HUES6 (cell line): ENCODE measurements around the gene WDR37.

Experiments
- H3K27ac ChIP-seq: 2 replicates; pipeline ENCODE4 v1.7.0; 2013; ENCODE audit warnings: low read depth, mild to moderate bottlenecking, low read length, inconsistent platforms
- H3K27me3 ChIP-seq: 2 replicates; pipeline ENCODE4 v1.6.1; 2013; ENCODE audit warnings: low read length; ENCODE audit not compliant: control insufficient read depth, insufficient read depth
- H3K36me3 ChIP-seq: 2 replicates; pipeline ENCODE4 v1.6.1; 2013; ENCODE audit warnings: low read length; ENCODE audit not compliant: control insufficient read depth, insufficient read depth
- H3K4me1 ChIP-seq: 2 replicates; pipeline ENCODE4 v1.6.1; 2013; ENCODE audit warnings: low read length; ENCODE audit not compliant: control insufficient read depth, insufficient read depth
- H3K4me3 ChIP-seq: 2 replicates; pipeline ENCODE4 v1.5.1; 2013; ENCODE audit warnings: low read depth, low read length
- H3K9ac ChIP-seq: one replicate; pipeline ENCODE4 v1.6.1; 2013; ENCODE audit warnings: mild to moderate bottlenecking, low read length
- H3K9me3 ChIP-seq: 2 replicates; pipeline ENCODE4 v1.6.1; 2013; ENCODE audit warnings: low read depth, low read length; ENCODE audit not compliant: control insufficient read depth, insufficient read depth

Gene WDR37

DNA sequence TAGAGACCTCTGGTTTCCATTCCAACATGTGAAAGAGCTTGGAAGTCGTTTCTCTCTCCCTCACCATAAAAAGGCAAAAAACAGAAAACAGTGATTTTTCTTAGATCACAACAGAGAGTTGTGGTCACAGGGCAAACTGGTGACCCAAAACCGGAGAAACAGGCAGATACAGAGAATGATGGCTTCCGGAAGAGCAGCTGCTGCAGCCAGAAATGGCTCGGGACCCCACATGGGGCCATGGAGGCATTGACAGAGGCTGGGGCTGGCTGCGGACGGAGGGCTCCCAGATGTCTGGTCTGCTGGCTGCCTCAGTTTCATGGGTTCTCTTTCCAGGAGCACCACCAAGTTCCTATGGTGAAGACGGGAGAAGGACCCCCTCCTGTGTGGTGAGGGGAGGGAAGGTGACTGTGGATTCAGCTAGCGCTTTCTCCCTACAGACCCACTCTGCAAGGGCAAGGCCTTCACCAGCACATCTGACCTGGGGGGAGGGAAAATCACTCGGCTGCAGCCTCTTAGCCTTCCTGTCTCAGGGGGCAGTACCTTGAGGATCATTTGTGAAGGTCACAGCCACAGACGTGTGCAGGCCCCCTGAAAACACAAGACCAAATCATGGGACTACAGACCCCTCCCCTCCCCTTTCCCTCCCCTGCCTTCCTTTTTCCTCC is 81.4 kb downstream of the WDR37 start:
- Histone ChIP-seq H3K36me3 (no peaks in the 10 kb centered on the region), H3K27me3 (no peaks in the 10 kb centered on the region), H3K27ac (no peak overlapping the region), H3K4me3 (no peak overlapping the region), H3K9me3 (peaks cover 3% of the 10 kb centered on the region; the same call in 1 of the 2 replicates), H3K9ac (no peak overlapping the region), H3K4me1 (no peaks in the 10 kb centered on the region)

DNA sequence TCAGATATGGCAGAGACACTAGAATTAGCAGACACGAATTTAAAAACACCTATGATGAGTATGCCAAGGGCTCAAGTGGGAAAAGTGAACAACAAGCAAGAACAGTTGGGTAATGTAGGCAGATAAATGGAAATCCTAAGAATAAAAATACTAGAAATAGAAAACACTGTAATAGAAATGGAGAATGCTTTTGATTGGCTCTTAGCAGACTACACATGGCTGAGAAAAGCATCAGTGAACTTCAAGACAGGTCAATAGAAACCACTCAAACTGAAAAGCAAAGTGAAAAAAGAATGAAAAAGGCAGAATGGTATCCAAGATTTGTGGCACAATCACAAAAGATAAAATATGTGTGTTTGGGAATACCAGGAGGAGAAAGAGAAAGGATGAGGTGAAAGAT is 82.3 kb downstream of the WDR37 start:
- Histone ChIP-seq H3K4me3 (no peak overlapping the region), H3K9me3 (peaks cover 5% of the 10 kb centered on the region; the same call in 1 of the 2 replicates), H3K36me3 (no peaks in the 10 kb centered on the region), H3K4me1 (no peaks in the 10 kb centered on the region), H3K9ac (no peak overlapping the region), H3K27ac (no peak overlapping the region), H3K27me3 (no peaks in the 10 kb centered on the region)

DNA sequence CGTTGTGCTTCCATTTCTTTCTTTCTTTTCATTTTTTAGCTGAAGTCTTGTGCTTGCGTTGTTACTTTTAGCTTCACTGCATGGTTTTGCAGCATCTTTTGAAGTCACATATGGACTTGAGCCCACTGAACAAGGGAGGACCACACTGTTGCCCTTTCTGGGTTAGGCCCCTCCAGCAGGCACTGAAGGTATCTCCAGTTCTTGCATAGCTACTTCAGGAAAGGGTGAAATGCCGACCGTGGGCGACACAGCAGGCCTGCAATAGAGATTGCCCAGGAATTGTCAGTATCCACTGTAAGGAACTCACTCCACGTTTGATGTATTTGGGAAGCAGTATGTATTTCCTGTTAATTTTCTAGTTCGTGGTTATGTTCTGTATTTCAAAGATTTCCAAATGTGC is 85.1 kb downstream of the WDR37 start:
- no peaks in the 10 kb centered on the region for H3K36me3 ChIP-seq
- H3K4me1 ChIP-seq, result no peaks in the 10 kb centered on the region
- H3K27ac ChIP-seq, result no peak overlapping the region
- H3K9me3 ChIP-seq, result peaks cover 19% of the 10 kb centered on the region; the same call in 1 of the 2 replicates
- H3K9ac ChIP-seq, result no peak overlapping the region
- no peaks in the 10 kb centered on the region for H3K27me3 ChIP-seq
- H3K4me3 ChIP-seq, result no peak overlapping the region

DNA sequence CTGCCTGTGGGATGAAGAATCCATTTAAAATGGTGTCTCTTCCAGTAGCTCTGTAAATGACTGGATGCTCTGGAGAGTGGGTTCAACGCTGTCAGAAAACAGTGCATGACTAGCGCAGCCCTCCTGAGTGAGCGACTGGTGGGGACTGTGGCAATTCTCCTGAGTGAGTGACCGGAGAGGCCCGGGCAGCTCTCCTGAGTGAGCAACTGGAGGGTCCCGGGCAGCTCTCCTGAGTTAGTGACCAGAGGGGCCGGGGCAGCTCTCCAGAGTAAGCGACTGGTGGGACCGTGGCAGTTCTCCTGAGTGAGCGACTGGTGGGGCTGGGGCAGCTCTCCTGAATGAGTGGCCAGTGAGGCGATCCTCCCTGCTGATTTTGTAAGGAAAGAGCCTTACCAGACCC is 85.5 kb downstream of the WDR37 start:
- Histone ChIP-seq H3K9ac (no peak overlapping the region), H3K36me3 (no peaks in the 10 kb centered on the region), H3K27ac (no peak overlapping the region), H3K4me3 (no peak overlapping the region), H3K9me3 (peaks cover 20% of the 10 kb centered on the region; the same call in 1 of the 2 replicates), H3K27me3 (no peaks in the 10 kb centered on the region), H3K4me1 (no peaks in the 10 kb centered on the region)

DNA sequence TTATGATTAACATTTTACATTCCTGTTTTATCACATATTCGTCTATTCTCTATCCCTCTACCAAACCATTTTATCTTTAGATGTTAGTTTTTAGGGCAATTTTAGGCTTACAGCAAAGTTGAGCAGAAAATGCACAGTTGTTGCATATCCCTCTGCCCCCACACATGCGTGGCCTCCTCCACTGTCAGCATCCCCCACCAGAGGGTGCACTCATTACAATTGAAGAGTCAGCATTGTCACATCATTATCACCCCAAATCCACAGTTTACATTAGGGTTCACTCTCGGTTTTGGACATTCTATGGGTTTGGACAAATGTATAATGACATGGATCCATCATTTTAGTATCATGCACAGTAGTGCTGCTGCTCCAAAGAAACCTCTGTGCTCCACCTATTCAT is 86.4 kb downstream of the WDR37 start:
- H3K36me3 ChIP-seq, result no peaks in the 10 kb centered on the region
- H3K27me3 ChIP-seq, result no peaks in the 10 kb centered on the region
- no peak overlapping the region for H3K9ac ChIP-seq
- H3K4me1 ChIP-seq, result no peaks in the 10 kb centered on the region
- H3K27ac ChIP-seq, result no peak overlapping the region
- H3K4me3 ChIP-seq, result no peak overlapping the region
- H3K9me3 ChIP-seq, result peaks cover 20% of the 10 kb centered on the region; the same call in 1 of the 2 replicates

DNA sequence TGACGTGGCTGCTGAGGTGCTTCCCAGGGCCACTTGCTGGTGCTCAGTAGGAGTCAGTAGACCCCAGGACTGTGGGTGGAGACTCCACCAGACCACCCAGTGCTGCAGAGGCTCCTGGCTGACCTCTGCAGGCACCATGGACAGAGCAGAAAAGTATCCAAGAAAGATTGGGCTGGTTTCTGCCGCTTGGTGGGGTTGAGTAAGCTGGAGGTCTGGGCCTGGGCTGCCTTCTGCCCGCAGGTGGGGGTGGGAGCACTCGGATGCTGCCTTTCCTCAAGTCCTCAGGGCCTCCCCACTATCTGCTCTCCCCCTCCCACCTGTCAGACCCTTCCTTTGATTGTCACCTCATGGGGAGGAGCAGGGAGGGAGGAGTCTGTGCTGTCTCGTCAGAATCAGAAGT is 91.6 kb downstream of the WDR37 start:
- Histone ChIP-seq H3K27ac (no peak overlapping the region), H3K27me3 (no peaks in the 10 kb centered on the region), H3K9me3 (peaks cover 18% of the 10 kb centered on the region; the same call in 1 of the 2 replicates), H3K4me3 (no peak overlapping the region), H3K4me1 (no peaks in the 10 kb centered on the region), H3K36me3 (no peaks in the 10 kb centered on the region), H3K9ac (no peak overlapping the region)

DNA sequence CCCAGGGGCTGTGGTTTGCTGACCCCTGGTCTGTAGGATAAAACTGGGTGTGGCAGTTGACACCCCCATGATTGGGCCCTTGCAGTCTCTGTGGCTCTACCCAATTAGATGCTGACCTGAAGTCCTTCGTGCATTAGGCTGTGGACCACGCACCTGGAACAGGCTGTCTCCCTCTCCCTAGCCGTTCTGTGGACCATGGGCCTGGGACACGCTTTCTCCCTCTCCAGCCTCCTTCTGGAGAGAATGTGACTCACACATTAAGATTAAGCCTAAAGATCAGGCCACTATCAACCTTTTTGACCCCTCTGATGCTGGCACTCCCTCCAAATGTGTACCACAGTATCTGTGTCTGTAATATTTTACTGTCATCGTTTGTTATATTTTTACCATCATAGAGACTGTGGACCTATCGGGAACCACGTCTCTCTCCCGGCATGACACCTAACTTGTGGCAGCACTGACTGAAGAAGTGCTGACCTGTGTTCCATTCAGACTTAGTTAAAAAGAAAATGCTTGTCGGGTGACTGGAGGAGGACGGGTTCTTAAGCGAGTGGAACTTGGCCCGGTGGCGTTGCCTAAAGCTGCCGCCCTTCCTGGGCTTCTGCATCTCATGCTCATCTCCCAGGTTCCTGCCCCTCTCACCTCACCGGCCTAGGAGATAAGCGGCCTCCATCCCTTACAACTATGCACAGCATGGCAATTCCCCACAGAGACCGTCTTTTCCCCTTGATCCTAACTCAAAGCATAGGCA is 92.8 kb downstream of the WDR37 start:
- H3K27me3 ChIP-seq, result no peaks in the 10 kb centered on the region
- no peak overlapping the region for H3K4me3 ChIP-seq
- no peak overlapping the region for H3K27ac ChIP-seq
- no peaks in the 10 kb centered on the region for H3K4me1 ChIP-seq
- H3K36me3 ChIP-seq, result no peaks in the 10 kb centered on the region
- peaks cover 13% of the 10 kb centered on the region; the same call in 1 of the 2 replicates for H3K9me3 ChIP-seq
- H3K9ac ChIP-seq, result no peak overlapping the region

DNA sequence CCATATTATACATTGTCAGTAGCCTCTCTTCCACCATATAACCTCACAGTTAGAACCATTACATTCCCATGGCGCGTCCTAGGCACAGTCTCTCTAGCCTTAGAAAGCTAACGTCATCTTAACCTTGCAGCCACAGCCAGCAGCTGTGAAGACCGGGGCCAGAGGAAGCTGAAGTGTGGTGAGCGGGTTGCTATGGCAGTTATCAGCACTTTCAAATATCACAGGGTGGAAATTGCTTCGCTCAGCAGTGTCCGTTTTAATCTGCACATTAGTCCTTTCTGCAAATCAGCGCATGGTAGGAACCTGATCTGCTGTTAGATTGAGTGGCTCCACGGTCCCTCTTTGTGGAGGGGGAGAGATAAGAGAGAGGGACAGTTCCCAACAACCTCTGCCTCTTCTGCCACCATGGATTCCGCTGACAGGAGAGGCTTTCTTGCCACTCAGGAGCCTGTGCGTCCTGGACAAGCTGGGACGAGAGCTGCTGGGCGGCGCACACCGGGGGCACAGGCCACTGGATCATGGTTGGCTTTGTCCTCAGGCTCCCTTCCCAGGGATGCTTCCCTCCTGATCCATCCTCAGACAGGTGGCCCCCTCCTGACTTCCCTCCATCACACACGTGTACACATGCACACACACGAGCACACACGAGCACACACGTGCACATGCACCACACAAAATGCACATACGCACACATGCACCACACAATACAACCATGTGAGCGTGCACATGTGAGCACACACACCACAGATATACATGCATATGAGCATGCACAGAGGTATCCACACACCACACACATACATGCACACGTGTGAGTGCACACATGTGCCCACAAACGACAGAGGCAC is 93.8 kb downstream of the WDR37 start:
- Histone ChIP-seq H3K27me3 (no peaks in the 10 kb centered on the region), H3K4me3 (no peak overlapping the region)

DNA sequence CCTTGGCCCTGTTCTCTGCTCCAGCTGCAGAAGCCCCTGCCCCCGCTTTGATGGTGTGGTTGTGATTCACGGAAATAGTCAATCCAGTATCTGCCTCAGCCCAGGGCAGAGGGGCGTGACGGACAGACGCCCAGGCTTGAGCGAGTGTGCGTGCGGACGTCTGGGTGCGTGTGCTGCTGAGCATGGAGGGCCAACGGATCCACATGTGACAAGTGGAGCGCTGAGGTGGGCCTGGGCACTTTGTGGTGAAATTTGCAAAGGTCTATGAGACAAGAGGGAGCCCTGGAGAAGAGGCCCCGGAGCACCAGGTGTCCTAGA is 94.4 kb downstream of the WDR37 start:
- Histone ChIP-seq H3K9me3 (peaks cover 7% of the 10 kb centered on the region; the same call in 1 of the 2 replicates), H3K27ac (no peak overlapping the region), H3K27me3 (no peaks in the 10 kb centered on the region), H3K9ac (no peak overlapping the region), H3K36me3 (no peaks in the 10 kb centered on the region), H3K4me3 (no peak overlapping the region), H3K4me1 (no peaks in the 10 kb centered on the region)

More for the DNA sequence above, 93.8 kb downstream of the WDR37 start:
- no peak overlapping the region for H3K9ac ChIP-seq
- H3K27ac ChIP-seq, result no peak overlapping the region
- H3K36me3 ChIP-seq, result no peaks in the 10 kb centered on the region
- no peaks in the 10 kb centered on the region for H3K4me1 ChIP-seq
- peaks cover 10% of the 10 kb centered on the region; the same call in 1 of the 2 replicates for H3K9me3 ChIP-seq

DNA sequence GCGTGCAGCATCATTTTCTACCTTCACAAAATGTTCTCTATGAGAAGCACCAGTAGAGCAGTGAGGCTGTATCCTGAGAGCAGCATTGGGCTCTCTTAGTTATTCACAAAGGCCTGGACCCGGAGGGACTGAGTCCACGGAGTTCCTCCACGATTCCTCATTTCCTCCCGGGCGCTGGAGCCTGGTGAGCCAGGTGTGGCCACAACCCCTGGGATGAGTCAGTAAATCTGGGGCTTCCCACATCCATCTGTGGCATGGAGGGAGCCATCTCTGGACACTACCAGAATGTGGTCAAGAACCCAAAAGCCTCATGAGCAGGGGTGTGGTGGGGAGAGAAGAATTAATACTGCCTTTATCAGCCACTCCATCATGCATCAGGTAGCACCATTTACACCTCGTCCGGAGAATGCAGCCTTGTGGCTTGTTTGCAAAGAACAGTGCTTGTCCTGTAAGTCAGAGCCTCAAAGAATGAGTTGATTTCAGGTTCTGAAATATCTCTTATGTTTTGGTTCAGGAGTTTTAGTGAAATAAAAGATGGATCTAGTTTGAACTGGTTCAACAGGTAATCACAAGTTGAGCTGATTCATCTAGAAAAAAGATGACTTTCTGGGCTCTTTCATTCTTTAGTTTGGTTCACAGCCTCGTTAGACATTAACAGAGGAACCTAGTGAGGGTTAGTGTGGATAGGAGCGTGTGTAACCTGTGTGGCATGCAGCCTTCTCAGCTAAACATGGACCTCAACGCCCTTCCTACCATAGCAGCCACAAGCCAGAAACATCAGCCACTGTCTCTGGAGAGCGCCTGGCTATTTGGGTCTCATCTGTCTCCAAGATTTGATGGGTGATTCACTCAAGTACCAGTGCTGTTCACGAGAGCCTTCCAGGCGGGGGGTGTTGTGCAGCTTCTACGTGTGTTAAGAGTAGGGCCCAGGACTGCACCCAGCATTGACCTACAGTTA is 95.2 kb downstream of the WDR37 start:
- H3K9me3 ChIP-seq, result 0 out of 2 replicates have a peak, but pooled peaks cover under 1% of the 10 kb centered on the region
- no peak overlapping the region for H3K4me3 ChIP-seq
- no peaks in the 10 kb centered on the region for H3K27me3 ChIP-seq
- H3K36me3 ChIP-seq, result no peaks in the 10 kb centered on the region
- H3K4me1 ChIP-seq, result no peaks in the 10 kb centered on the region
- H3K9ac ChIP-seq, result no peak overlapping the region
- H3K27ac ChIP-seq, result no peak overlapping the region
